ENCODE measurements around the gene G3BP2.

- no peak for TF ChIP-seq POLR2A (IDR thresholded peaks at IDR 0.05)
- TF ChIP-seq, protein P1, sequence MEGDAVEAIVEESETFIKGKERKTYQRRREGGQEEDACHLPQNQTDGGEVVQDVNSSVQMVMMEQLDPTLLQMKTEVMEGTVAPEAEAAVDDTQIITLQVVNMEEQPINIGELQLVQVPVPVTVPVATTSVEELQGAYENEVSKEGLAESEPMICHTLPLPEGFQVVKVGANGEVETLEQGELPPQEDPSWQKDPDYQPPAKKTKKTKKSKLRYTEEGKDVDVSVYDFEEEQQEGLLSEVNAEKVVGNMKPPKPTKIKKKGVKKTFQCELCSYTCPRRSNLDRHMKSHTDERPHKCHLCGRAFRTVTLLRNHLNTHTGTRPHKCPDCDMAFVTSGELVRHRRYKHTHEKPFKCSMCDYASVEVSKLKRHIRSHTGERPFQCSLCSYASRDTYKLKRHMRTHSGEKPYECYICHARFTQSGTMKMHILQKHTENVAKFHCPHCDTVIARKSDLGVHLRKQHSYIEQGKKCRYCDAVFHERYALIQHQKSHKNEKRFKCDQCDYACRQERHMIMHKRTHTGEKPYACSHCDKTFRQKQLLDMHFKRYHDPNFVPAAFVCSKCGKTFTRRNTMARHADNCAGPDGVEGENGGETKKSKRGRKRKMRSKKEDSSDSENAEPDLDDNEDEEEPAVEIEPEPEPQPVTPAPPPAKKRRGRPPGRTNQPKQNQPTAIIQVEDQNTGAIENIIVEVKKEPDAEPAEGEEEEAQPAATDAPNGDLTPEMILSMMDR (IDR thresholded peaks at IDR 0.05) = no peak
Measured at GRCh38 chr4:75630174-75630936, 42.9 kb downstream of the G3BP2 start, which contains the start of gene CDKL2.
